Measurements from ENCODE around the gene HP1BP3.

Gene HP1BP3

GRCh38 chr1:20713440-20713839 lies 73.7 kb downstream of the HP1BP3 start:
- H3K27ac ChIP-seq: no peak overlapping the region
- no peaks in the 10 kb centered on the region for H3K27me3 ChIP-seq (ENCODE audit: control insufficient read depth, insufficient read depth, low read length)
- H3K9ac ChIP-seq: no peak overlapping the region
- H3K4me1 ChIP-seq: no peaks in the 10 kb centered on the region
- no peaks in the 10 kb centered on the region for H3K79me2 ChIP-seq
- H3K36me3 ChIP-seq (ENCODE audit: control insufficient read depth, insufficient read depth, low read length): no peaks in the 10 kb centered on the region
- H3K9me3 ChIP-seq (ENCODE audit: control insufficient read depth, low read length): no peaks in the 10 kb centered on the region
- no peak overlapping the region for H2AFZ ChIP-seq
- no peak overlapping the region for H3K4me3 ChIP-seq (ENCODE audit: low read depth, low read length)
- no peak for TF ChIP-seq CTCF (IDR thresholded peaks at IDR 0.05)
- no peak overlapping the region for H3K4me2 ChIP-seq (ENCODE audit: low read length)

- Histone ChIP-seq H3K9ac (no peak overlapping the region), H3K36me3 (ENCODE audit: control insufficient read depth, insufficient read depth, low read length) (no peaks in the 10 kb centered on the region), H3K4me2 (ENCODE audit: low read length) (no peak overlapping the region), H3K27ac (no peak overlapping the region), H2AFZ (no peak overlapping the region), H3K4me1 (no peaks in the 10 kb centered on the region), H3K79me2 (no peaks in the 10 kb centered on the region), H3K9me3 (ENCODE audit: control insufficient read depth, low read length) (no peaks in the 10 kb centered on the region), H3K27me3 (ENCODE audit: control insufficient read depth, insufficient read depth, low read length) (no peaks in the 10 kb centered on the region), H3K4me3 (ENCODE audit: low read depth, low read length) (no peak overlapping the region)
- TF ChIP-seq CTCF (IDR thresholded peaks at IDR 0.05): no peak
Observed at GRCh38 chr1:20712215-20712577, 74.9 kb downstream of the HP1BP3 start.

GRCh38 chr1:20711285-20712214 lies 75.6 kb downstream of the HP1BP3 start:
- H3K9me3 ChIP-seq (ENCODE audit: control insufficient read depth, low read length): no peaks in the 10 kb centered on the region
- H3K4me2 ChIP-seq (ENCODE audit: low read length): no peak overlapping the region
- H2AFZ ChIP-seq: no peak overlapping the region
- no peak overlapping the region for H3K4me3 ChIP-seq (ENCODE audit: low read depth, low read length)
- no peaks in the 10 kb centered on the region for H3K79me2 ChIP-seq
- no peak overlapping the region for H3K27ac ChIP-seq
- TF ChIP-seq CTCF (IDR thresholded peaks at IDR 0.05): no peak
- H3K4me1 ChIP-seq: no peaks in the 10 kb centered on the region
- H3K36me3 ChIP-seq (ENCODE audit: control insufficient read depth, insufficient read depth, low read length): no peaks in the 10 kb centered on the region
- no peak overlapping the region for H3K9ac ChIP-seq
- no peaks in the 10 kb centered on the region for H3K27me3 ChIP-seq (ENCODE audit: control insufficient read depth, insufficient read depth, low read length)

GRCh38 chr1:20710469-20711284 lies 76.4 kb downstream of the HP1BP3 start:
- Histone ChIP-seq H3K36me3 (ENCODE audit: control insufficient read depth, insufficient read depth, low read length) (no peaks in the 10 kb centered on the region), H3K9ac (no peak overlapping the region), H3K27me3 (ENCODE audit: control insufficient read depth, insufficient read depth, low read length) (no peaks in the 10 kb centered on the region), H3K9me3 (ENCODE audit: control insufficient read depth, low read length) (no peaks in the 10 kb centered on the region), H3K4me3 (ENCODE audit: low read depth, low read length) (no peak overlapping the region), H3K27ac (no peak overlapping the region), H2AFZ (no peak overlapping the region), H3K4me1 (no peaks in the 10 kb centered on the region), H3K4me2 (ENCODE audit: low read length) (no peak overlapping the region), H3K79me2 (no peaks in the 10 kb centered on the region)
- no peak for TF ChIP-seq CTCF (IDR thresholded peaks at IDR 0.05)
